Muscle layer of colon (tissue), 2 donors: ENCODE results near the gene GSAP.
"Not testable (repeated sequence)": the region's sequence is repeated elsewhere in the genome, so short reads cannot be mapped to it uniquely, and the experiment has no call there.

Experiments
- H3K27ac ChIP-seq: one replicate; pipeline ENCODE4 v1.7.0; 2013; ENCODE audit warnings: low read depth, mild to moderate bottlenecking, low read length, moderate library complexity
- H3K27me3 ChIP-seq, 2 donors: one replicate each; pipeline ENCODE4 v1.7.0; 2013; ENCODE audit warnings: low read length in 2 of 2, mild to moderate bottlenecking in 2 of 2; ENCODE audit not compliant: insufficient read depth in 2 of 2, control insufficient read depth in 1 of 2
- H3K36me3 ChIP-seq: one replicate; pipeline ENCODE4 v1.7.0; 2013; ENCODE audit warnings: mild to moderate bottlenecking, low read length; ENCODE audit not compliant: insufficient read depth
- H3K4me1 ChIP-seq: one replicate; pipeline ENCODE4 v1.7.0; 2013; ENCODE audit warnings: mild to moderate bottlenecking, low read length; ENCODE audit not compliant: insufficient read depth
- H3K4me3 ChIP-seq, 2 donors: one replicate each; pipeline ENCODE4 v1.7.0; 2013; ENCODE audit warnings: low read length in 2 of 2, low read depth in 1 of 2, mild to moderate bottlenecking in 1 of 2, moderate library complexity in 1 of 2
- H3K9ac ChIP-seq: one replicate; pipeline ENCODE4 v1.7.0; 2013; ENCODE audit warnings: low read length
- H3K9me3 ChIP-seq: one replicate; pipeline ENCODE4 v1.7.0; 2013; ENCODE audit warnings: mild to moderate bottlenecking, low read length
- donor health status: abdominal sarcoma.
- donor health status: Adenocarcinoma of cecum.

The GSAP gene

GRCh38 chr7:77353911-77354310, 62.2 kb downstream of the GSAP start:
- Histone ChIP-seq H3K27me3 (no peaks in the 10 kb centered on the region), H3K4me1 (peaks cover 27% of the 10 kb centered on the region), H3K4me3 (no peak overlapping the region), H3K9me3 (no peaks in the 10 kb centered on the region), H3K27ac (no peak overlapping the region), H3K36me3 (peaks cover 13% of the 10 kb centered on the region), H3K9ac (no peak overlapping the region)

DNA sequence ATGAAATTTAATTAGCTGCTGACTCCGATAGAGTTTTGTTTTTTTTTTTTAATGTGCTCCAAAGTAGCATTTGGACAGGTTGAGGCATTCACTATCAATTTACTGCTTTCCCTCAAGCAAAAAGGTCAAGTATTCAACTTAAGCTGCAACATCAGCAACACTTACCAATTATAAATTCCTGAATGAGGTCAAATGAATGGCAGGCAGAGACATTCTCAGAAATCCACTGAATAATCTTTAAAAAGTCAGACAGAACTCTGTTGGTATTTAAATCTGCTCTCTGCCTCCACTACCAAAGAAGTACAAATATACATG, 62.8 kb downstream of the GSAP start:
- no peak overlapping the region for H3K9ac ChIP-seq
- no peak overlapping the region for H3K4me3 ChIP-seq
- no peaks in the 10 kb centered on the region for H3K27me3 ChIP-seq
- H3K36me3 ChIP-seq = peaks cover 13% of the 10 kb centered on the region
- no peak overlapping the region for H3K27ac ChIP-seq
- H3K9me3 ChIP-seq = no peaks in the 10 kb centered on the region
- peaks cover 33% of the 10 kb centered on the region for H3K4me1 ChIP-seq

GRCh38 chr7:77352665-77353406, 63.3 kb downstream of the GSAP start:
- H3K27me3 ChIP-seq = no peaks in the 10 kb centered on the region
- H3K9ac ChIP-seq = no peak overlapping the region
- H3K36me3 ChIP-seq = peaks cover 13% of the 10 kb centered on the region
- H3K27ac ChIP-seq = no peak overlapping the region
- H3K4me1 ChIP-seq = peaks cover 38% of the 10 kb centered on the region
- no peaks in the 10 kb centered on the region for H3K9me3 ChIP-seq
- no peak overlapping the region for H3K4me3 ChIP-seq

GRCh38 chr7:77351539-77352004, 64.6 kb downstream of the GSAP start:
- Histone ChIP-seq H3K4me3 (no peak overlapping the region), H3K27ac (no peak overlapping the region), H3K4me1 (peaks cover 48% of the 10 kb centered on the region), H3K27me3 (no peaks in the 10 kb centered on the region), H3K9me3 (no peaks in the 10 kb centered on the region), H3K36me3 (peaks cover 4% of the 10 kb centered on the region), H3K9ac (no peak overlapping the region)

DNA sequence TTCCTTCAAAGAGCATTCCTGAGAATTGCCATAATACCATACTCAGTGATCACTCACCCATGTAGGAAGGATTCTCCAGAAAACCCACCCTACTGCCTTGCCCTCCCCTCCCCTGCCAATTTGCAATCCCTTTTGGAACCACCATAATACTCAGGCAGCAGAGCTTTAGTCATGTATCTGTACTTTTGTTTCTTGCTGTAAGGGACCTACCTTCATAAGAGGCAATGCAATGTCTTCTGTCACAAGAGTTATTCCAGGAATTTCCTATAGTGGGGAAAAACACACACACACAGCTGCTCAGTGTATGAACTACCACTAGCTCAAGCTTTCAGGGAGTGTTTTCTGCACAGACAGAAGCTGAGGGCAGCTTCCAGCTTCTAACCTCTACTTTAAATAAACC, 67.0 kb downstream of the GSAP start:
- Histone ChIP-seq H3K9me3 (no peaks in the 10 kb centered on the region), H3K4me3 (no peak overlapping the region), H3K4me1 (peaks cover 48% of the 10 kb centered on the region), H3K36me3 (no peaks in the 10 kb centered on the region), H3K27me3 (no peaks in the 10 kb centered on the region), H3K27ac (peak overlapping the region; percentile 37), H3K9ac (no peak overlapping the region)

DNA sequence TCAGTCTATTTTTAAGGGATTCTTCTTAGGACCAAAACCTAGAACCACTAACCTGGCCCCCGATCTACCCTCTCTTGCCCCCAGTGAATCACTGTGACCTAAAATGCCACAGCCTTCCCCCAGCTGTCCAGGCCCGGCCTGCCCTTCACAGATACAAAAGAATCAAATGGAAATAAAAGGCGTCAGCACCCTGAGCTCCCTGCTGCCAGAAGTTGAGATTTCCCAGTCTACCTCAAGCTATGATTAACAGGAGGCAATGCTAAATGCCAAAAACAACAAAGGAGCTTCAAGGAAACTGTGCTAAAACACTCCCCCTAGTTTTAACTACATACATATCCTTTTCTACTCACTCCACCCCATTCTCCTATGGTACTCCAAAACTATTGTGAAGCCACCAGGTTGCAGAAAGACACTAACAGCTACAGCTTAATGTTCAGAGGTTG, 67.8 kb downstream of the GSAP start:
- no peaks in the 10 kb centered on the region for H3K9me3 ChIP-seq
- peak overlapping the region; percentile 68 for H3K27ac ChIP-seq
- no peaks in the 10 kb centered on the region for H3K27me3 ChIP-seq
- H3K4me1 ChIP-seq = peaks cover 46% of the 10 kb centered on the region
- H3K4me3 ChIP-seq = no peak overlapping the region
- no peaks in the 10 kb centered on the region for H3K36me3 ChIP-seq
- no peak overlapping the region for H3K9ac ChIP-seq

- Histone ChIP-seq H3K27ac (no peak overlapping the region), H3K9me3 (no peaks in the 10 kb centered on the region), H3K4me3 (no peak overlapping the region), H3K4me1 (peaks cover 28% of the 10 kb centered on the region), H3K27me3 (no peaks in the 10 kb centered on the region), H3K9ac (no peak overlapping the region), H3K36me3 (no peaks in the 10 kb centered on the region)
Observed at GRCh38 chr7:77346441-77346840, 69.7 kb downstream of the GSAP start.

DNA sequence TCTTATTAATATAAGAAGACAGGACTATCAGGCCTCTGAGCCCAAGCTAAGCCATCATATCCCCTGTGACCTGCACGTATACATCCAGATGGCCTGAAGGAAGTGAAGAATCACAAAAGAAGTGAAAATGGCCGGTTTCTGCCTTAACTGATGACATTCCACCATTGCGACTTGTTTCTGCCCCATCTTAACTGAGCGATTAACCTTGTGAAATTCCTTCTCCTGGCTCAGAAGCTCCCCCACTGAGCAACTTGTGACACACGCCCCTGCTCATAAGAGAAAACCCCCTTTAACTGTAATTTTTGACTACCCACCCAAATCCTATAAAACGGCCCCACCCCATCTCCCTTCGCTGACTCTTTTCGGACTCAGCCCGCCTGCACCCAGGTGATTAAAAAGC, 70.7 kb downstream of the GSAP start:
- H3K36me3 ChIP-seq, H3K27ac ChIP-seq, H3K4me3 ChIP-seq, H3K9me3 ChIP-seq, H3K27me3 ChIP-seq, H3K9ac ChIP-seq: not testable (repeated sequence)
- peaks cover 28% of the 10 kb centered on the region for H3K4me1 ChIP-seq

DNA sequence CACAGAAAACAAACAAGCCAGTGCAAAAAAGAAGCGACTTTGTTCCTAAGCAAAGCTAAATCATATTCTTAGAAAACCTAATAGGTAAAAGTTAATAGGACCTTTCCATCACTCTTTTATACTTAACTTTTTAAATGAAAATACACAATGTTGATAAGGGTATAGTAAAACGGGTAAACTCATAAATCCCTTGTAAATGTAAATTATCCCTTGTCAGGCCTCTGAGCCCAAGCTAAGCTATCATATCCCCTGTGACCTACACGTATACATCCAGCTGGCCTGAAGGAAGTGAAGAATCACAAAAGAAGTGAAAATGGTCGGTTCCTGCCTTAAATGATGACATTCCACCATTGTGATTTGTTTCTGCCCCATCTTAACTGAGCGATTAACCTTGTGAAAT, 76.4 kb downstream of the GSAP start:
- no peaks in the 10 kb centered on the region for H3K9me3 ChIP-seq
- H3K27me3 ChIP-seq = no peaks in the 10 kb centered on the region
- no peak overlapping the region for H3K9ac ChIP-seq
- H3K4me3 ChIP-seq = no peak overlapping the region
- H3K36me3 ChIP-seq = no peaks in the 10 kb centered on the region
- H3K4me1 ChIP-seq = peaks cover 13% of the 10 kb centered on the region
- no peak overlapping the region for H3K27ac ChIP-seq

GRCh38 chr7:77338883-77339629, 77.1 kb downstream of the GSAP start:
- Histone ChIP-seq H3K27ac (no peak overlapping the region), H3K9me3 (no peaks in the 10 kb centered on the region), H3K36me3 (no peaks in the 10 kb centered on the region), H3K4me3 (no peak overlapping the region), H3K27me3 (no peaks in the 10 kb centered on the region), H3K4me1 (peaks cover 13% of the 10 kb centered on the region), H3K9ac (no peak overlapping the region)

DNA sequence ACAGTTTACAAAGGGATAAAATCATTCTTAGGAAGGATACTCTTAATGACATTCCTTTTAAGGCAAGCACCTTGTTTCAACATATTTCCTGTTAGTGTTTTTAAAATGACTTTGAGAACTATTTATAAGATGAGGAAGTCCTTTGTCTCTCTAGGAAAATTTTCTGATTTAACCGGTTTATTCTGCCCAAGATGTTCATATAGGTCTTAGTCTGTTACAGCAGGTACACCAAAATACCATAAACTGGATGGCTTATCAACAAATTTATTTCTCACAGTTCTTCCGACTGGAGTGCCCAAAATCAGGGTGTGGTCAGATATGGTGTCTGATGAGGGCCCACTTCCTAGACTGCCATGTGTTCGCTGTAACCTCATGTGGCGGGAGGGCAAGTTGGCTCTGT, 77.9 kb downstream of the GSAP start:
- H3K27me3 ChIP-seq = no peaks in the 10 kb centered on the region
- no peak overlapping the region for H3K9ac ChIP-seq
- H3K4me1 ChIP-seq = peaks cover 13% of the 10 kb centered on the region
- H3K36me3 ChIP-seq = no peaks in the 10 kb centered on the region
- no peaks in the 10 kb centered on the region for H3K9me3 ChIP-seq
- H3K4me3 ChIP-seq = no peak overlapping the region
- H3K27ac ChIP-seq = no peak overlapping the region
